ENCODE measurements around the gene CLGN.

CLGN gene

DNA sequence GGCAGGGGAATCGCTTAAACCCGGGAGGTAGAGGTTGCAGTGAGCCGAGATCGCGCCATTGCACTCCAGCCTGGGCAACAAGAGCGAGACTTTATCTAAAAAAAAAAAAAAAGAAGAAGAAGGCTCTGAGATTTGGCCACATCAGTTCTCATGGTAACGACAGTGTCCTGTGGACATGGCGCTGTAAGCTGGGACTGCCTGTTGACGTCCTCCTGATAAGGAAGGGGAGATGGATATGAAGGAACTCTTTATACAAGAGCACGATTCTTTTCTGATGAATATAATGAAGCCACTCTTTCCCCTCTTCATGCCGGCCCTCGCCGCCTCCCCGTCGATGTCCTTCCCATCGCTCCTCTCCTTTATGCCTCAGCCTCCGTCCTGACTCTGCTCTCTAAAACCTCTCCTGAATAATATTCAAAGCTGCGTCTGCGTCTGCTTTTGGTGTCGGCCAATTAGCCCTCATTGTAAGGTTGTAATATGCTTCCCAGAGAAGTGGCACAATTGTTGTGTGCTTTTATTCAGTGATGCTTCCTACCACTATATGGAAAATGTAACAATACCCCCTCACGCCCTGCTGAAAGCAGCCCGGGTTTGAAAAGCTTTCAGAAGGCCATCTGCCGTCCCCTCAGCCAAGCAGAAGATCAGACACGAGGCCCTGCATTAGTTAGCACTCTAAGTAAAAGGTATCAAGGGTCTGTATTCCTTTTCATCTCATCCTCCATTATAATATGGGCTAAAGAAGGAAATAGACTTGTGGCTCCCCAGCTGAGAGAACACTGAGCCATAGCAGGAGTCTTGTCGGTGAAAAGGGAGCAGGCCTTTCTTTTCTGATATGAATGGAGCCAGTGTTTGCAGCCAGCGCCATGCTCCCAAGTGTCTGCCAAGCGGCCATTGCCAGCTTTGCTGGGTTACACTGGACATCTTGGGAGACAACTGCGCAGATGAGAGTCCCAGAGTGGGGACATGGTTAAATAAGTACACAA, 76.1 kb downstream of the CLGN start:
- TF ChIP-seq, protein P1, sequence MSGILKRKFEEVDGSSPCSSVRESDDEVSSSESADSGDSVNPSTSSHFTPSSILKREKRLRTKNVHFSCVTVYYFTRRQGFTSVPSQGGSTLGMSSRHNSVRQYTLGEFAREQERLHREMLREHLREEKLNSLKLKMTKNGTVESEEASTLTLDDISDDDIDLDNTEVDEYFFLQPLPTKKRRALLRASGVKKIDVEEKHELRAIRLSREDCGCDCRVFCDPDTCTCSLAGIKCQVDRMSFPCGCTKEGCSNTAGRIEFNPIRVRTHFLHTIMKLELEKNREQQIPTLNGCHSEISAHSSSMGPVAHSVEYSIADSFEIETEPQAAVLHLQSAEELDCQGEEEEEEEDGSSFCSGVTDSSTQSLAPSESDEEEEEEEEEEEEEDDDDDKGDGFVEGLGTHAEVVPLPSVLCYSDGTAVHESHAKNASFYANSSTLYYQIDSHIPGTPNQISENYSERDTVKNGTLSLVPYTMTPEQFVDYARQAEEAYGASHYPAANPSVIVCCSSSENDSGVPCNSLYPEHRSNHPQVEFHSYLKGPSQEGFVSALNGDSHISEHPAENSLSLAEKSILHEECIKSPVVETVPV (CRISPR knock-in tag; IDR thresholded peaks at IDR 0.05): no peak
- TF ChIP-seq, protein P2, sequence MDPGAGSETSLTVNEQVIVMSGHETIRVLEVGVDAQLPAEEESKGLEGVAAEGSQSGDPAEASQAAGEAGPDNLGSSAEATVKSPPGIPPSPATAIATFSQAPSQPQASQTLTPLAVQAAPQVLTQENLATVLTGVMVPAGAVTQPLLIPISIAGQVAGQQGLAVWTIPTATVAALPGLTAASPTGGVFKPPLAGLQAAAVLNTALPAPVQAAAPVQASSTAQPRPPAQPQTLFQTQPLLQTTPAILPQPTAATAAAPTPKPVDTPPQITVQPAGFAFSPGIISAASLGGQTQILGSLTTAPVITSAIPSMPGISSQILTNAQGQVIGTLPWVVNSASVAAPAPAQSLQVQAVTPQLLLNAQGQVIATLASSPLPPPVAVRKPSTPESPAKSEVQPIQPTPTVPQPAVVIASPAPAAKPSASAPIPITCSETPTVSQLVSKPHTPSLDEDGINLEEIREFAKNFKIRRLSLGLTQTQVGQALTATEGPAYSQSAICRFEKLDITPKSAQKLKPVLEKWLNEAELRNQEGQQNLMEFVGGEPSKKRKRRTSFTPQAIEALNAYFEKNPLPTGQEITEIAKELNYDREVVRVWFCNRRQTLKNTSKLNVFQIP (CRISPR knock-in tag; IDR thresholded peaks at IDR 0.05; ENCODE audit: borderline replicate concordance, low read depth): no peak
- TF ChIP-seq, protein P3, sequence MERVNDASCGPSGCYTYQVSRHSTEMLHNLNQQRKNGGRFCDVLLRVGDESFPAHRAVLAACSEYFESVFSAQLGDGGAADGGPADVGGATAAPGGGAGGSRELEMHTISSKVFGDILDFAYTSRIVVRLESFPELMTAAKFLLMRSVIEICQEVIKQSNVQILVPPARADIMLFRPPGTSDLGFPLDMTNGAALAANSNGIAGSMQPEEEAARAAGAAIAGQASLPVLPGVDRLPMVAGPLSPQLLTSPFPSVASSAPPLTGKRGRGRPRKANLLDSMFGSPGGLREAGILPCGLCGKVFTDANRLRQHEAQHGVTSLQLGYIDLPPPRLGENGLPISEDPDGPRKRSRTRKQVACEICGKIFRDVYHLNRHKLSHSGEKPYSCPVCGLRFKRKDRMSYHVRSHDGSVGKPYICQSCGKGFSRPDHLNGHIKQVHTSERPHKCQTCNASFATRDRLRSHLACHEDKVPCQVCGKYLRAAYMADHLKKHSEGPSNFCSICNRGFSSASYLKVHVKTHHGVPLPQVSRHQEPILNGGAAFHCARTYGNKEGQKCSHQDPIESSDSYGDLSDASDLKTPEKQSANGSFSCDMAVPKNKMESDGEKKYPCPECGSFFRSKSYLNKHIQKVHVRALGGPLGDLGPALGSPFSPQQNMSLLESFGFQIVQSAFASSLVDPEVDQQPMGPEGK (CRISPR knock-in tag; IDR thresholded peaks at IDR 0.05; ENCODE audit: borderline replicate concordance): no peak
- no peak for TF ChIP-seq ISL1 (CRISPR knock-in tag; IDR thresholded peaks at IDR 0.05)
- no peak for TF ChIP-seq CSDC2 (CRISPR knock-in tag; IDR thresholded peaks at IDR 0.05)
- TF ChIP-seq, protein P4, sequence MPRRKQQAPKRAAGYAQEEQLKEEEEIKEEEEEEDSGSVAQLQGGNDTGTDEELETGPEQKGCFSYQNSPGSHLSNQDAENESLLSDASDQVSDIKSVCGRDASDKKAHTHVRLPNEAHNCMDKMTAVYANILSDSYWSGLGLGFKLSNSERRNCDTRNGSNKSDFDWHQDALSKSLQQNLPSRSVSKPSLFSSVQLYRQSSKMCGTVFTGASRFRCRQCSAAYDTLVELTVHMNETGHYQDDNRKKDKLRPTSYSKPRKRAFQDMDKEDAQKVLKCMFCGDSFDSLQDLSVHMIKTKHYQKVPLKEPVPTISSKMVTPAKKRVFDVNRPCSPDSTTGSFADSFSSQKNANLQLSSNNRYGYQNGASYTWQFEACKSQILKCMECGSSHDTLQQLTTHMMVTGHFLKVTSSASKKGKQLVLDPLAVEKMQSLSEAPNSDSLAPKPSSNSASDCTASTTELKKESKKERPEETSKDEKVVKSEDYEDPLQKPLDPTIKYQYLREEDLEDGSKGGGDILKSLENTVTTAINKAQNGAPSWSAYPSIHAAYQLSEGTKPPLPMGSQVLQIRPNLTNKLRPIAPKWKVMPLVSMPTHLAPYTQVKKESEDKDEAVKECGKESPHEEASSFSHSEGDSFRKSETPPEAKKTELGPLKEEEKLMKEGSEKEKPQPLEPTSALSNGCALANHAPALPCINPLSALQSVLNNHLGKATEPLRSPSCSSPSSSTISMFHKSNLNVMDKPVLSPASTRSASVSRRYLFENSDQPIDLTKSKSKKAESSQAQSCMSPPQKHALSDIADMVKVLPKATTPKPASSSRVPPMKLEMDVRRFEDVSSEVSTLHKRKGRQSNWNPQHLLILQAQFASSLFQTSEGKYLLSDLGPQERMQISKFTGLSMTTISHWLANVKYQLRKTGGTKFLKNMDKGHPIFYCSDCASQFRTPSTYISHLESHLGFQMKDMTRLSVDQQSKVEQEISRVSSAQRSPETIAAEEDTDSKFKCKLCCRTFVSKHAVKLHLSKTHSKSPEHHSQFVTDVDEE (CRISPR knock-in tag; IDR thresholded peaks at IDR 0.05): no peak
- TF ChIP-seq RARB (CRISPR knock-in tag; IDR thresholded peaks at IDR 0.05): no peak
- TF ChIP-seq ARNTL (CRISPR knock-in tag; IDR thresholded peaks at IDR 0.05; ENCODE audit: borderline replicate concordance, low read depth): no peak
- TF ChIP-seq SNAI2 (CRISPR knock-in tag; IDR thresholded peaks at IDR 0.05): no peak
- no peak for TF ChIP-seq ZNF8 (CRISPR knock-in tag; IDR thresholded peaks at IDR 0.05)
- TF ChIP-seq OSR1 (CRISPR knock-in tag; IDR thresholded peaks at IDR 0.05): no peak
- no peak for ATAC-seq

DNA sequence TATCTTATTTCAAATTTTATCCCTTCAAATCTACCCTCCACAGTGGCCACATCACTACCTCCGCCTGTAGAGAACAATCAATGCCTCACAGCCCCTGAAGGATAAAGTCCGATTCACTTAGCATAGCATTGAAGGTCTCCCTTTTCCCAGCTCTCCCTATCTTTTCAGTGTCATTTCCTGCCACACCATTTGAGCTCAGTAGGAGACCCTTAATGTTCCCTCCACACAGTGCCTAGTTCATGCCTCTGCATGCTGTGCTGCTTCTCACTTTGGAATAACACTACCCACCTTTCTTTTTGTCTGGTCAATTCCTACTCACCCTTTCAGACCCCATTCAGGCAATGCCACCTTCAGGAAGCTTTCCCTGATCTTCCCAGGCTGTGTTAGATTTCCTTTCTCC, 77.6 kb downstream of the CLGN start:
- no peak for ATAC-seq
- TF ChIP-seq, protein P4 (CRISPR knock-in tag; IDR thresholded peaks at IDR 0.05): no peak
- TF ChIP-seq CSDC2 (CRISPR knock-in tag; IDR thresholded peaks at IDR 0.05) (no peak), TOX (CRISPR knock-in tag; IDR thresholded peaks at IDR 0.05; ENCODE audit: borderline replicate concordance) (no peak)
- TF ChIP-seq, protein P3 (CRISPR knock-in tag; IDR thresholded peaks at IDR 0.05; ENCODE audit: borderline replicate concordance): no peak
- TF ChIP-seq, protein P5, sequence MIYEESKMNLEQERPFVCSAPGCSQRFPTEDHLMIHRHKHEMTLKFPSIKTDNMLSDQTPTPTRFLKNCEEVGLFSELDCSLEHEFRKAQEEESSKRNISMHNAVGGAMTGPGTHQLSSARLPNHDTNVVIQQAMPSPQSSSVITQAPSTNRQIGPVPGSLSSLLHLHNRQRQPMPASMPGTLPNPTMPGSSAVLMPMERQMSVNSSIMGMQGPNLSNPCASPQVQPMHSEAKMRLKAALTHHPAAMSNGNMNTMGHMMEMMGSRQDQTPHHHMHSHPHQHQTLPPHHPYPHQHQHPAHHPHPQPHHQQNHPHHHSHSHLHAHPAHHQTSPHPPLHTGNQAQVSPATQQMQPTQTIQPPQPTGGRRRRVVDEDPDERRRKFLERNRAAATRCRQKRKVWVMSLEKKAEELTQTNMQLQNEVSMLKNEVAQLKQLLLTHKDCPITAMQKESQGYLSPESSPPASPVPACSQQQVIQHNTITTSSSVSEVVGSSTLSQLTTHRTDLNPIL (CRISPR knock-in tag; IDR thresholded peaks at IDR 0.05; ENCODE audit: low read depth): no peak
